T-helper 2 cell treated with Interferon-gamma antibody and Interleukin-4, amounts not matched to agents 100 ng/mL and 5 ng/mL, for 36 hours (primary cell): Measurements from ENCODE around the gene CORO1C. TPM values are rescaled to one million over a fixed set of nuclear protein-coding genes. Genes with fewer than 3 reads are reported as not detected.
"Not testable (repeated sequence)": the region's sequence is repeated elsewhere in the genome, so short reads cannot be mapped to it uniquely, and the experiment has no call there.

Experiments
- intact Hi-C: fragments of 100-400 bp; cut with micrococcal nuclease; formaldehyde crosslinking; loops from one replicate; pipeline ENCODE4 v1.15.1; 2023
- total RNA-seq: library from RNA; stranded (reverse); gene quantifications from 2 replicates; pipeline ENCODE4 v1.2.3, GENCODE V29; 2022

The CORO1C gene
- total RNA-seq, 1 donor from 2014 or later = 47.7 TPM

GRCh38 chr12:108654622-108655021, 76.7 kb downstream of the CORO1C start:
- intact Hi-C loops = not testable (repeated sequence)

- intact Hi-C loops = no loop called here
Observed at GRCh38 chr12:108653922-108654321, 77.4 kb downstream of the CORO1C start.

GRCh38 chr12:108653082-108653516, 78.2 kb downstream of the CORO1C start:
- intact Hi-C loops = no loop called here

GRCh38 chr12:108650083-108650482, 81.2 kb downstream of the CORO1C start:
- intact Hi-C loops = no loop called here

- intact Hi-C loops = no loop called here
Observed at GRCh38 chr12:108649669-108650068, 81.6 kb downstream of the CORO1C start.

- intact Hi-C loops = no loop called here
Observed at GRCh38 chr12:108649126-108649525, 82.2 kb downstream of the CORO1C start.

GRCh38 chr12:108648371-108648770, 82.9 kb downstream of the CORO1C start:
- intact Hi-C loops = no loop called here

- intact Hi-C loops = no loop called here
Observed at GRCh38 chr12:108647585-108648287, 83.6 kb downstream of the CORO1C start.

- intact Hi-C loops = no loop called here
Observed at GRCh38 chr12:108646600-108647579, 84.4 kb downstream of the CORO1C start.

GRCh38 chr12:108645686-108646599, 85.4 kb downstream of the CORO1C start:
- intact Hi-C loops = no loop called here

- intact Hi-C loops = no loop called here
Observed at GRCh38 chr12:108644811-108645120, 86.6 kb downstream of the CORO1C start.

GRCh38 chr12:108643941-108644810, 87.1 kb downstream of the CORO1C start:
- intact Hi-C loops = no loop called here

GRCh38 chr12:108642899-108643654, 88.2 kb downstream of the CORO1C start:
- intact Hi-C loops = no loop called here

GRCh38 chr12:108642269-108642870, 88.9 kb downstream of the CORO1C start:
- intact Hi-C loops = no loop called here

GRCh38 chr12:108641446-108642268, 89.7 kb downstream of the CORO1C start:
- intact Hi-C loops = no loop called here

GRCh38 chr12:108640802-108641445, 90.4 kb downstream of the CORO1C start:
- intact Hi-C loops = no loop called here

GRCh38 chr12:108638997-108639822, 92.1 kb downstream of the CORO1C start:
- intact Hi-C loops = loop anchor here (10.0 kb wide), 1 partner anchor 1324 kb away; a partner anchor contains a TSS
